ENCODE data around the gene MAGEF1. TPM values are rescaled to one million over a fixed set of nuclear protein-coding genes. Genes with fewer than 3 reads are reported as not detected.

The MAGEF1 gene
- total RNA-seq, 1 donor from 2014 or later: 28.5 TPM

DNA sequence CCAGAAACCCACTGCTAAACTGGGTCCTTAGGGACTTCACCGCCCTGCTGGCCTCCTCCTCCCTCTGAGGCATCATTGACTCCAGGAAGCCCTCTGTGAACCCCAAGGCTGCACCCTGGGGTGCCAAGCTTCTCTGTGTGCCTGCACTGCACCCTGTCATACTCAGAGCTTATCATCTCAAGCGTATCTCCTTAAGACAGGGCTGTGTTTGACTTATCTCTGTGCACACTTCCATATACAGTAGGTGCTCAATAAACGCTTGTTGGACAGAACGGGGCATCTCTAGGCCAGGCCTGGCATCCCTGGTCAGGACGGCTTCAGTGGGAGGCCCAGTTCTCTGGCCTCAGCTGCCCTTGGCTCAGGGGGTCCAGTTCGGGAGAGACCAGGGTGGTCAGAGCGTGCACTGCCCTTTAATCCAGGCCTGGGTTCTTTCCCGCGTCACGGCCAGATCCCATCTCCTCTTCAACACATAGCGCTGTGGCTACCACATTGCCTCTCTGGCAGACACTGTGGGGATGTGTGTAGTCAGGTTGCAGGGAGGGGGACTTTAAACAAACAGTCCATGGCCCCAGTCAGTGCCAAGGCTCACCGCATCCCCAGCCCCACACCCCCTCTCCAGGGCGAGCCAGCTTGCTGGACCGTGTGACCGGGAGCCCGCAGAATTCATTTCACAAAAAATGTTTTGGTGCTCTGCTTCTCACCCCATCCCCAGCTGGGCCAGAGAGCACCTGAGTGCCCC is 33.4 kb downstream of the MAGEF1 start:
- intact Hi-C loops (cut with DNase I): no loop called here
- DNase-seq: no peak
- peak; percentile 42 for ATAC-seq (ENCODE audit: poor library complexity)

DNA sequence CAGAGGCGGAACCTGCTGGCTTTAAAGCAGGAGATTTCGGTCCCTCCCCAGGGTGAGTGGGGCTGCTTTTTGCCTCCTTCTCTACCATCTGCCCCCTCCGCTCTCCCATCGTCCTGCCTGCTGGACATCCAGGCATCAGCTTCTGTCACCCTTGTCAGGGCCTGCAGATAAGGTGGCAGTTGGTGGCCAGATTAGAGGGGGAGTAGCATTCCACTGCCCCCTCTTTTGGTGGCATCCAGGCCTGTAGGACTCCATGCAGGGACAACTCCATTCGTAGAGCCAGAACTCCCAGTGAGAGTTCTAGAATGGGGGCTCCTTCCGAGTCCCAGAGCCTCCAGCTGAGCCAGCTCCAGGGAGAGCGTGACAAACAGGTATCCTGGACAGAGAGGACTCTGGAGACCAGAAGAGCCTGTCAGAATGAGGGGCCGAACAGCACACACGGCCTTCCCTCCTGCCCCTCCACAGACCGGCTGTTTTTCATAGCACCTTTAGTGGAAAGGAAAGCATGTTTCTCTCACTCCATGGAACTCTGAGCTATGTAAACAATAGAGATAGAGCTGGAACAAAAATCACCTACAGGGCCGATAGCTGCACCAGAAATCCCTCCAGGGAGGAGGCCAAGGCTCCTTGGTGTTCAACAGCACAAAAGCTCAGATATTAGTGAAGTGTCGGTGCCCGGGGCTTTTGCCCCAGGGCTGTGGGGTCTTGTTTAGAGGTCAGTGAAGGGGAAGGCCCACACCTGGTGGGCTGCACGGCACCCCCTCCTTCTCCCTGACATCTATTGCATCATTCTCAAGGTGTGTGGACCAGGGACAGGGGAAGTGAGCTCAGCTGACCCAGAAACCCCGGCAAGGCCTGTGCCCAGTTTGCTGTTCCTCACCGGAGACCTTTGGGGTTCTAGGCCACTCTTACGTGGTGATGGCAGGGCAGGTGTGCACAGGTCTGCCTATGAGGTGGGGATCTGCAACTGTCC is 34.2 kb downstream of the MAGEF1 start:
- no peak for ATAC-seq (ENCODE audit: poor library complexity)
- intact Hi-C loops (cut with DNase I): no loop called here
- no peak for DNase-seq

DNA sequence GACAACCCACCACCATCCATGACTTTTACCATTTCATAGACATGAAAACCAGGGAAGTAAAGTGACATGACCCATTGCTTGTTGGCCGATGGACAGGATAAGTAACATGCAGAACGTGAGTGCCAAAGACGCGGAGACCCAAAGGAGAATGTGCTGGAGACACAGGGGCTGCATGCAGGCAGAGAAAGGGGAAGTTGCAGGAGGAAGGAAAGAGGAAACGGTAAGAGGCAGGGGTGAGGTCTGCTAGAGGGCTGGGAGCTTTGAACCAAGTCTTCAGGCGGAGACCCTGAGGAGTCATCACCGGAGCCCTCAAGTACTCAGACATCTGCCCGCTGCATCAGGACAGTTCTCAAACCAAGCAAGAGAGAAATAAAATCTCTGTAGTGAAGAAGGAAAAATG is 34.9 kb downstream of the MAGEF1 start:
- ATAC-seq (ENCODE audit: poor library complexity) (peak; percentile 17), DNase-seq (no peak)

DNA sequence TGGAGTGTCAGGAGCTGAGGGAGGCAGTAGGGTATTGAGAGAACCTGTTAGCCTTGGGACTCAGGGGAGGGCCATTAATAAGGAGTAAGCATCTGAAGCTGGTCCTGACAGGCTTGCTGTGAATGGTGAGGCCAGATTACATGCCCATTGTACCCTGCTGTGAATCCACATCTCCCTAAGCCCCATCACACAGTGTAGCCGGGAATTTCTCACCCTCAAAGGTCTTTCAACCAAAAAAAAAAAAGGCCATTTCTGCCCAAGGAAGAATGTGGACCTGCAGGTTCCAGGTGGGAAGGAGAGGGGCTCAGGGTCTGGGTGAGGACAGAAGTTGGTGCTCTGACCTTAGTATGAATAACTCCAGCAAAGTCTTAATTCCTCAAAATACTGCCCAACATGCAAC is 37.2 kb downstream of the MAGEF1 start:
- ATAC-seq (ENCODE audit: poor library complexity): no peak
- no peak for DNase-seq
- intact Hi-C loops (cut with DNase I): no loop called here

More for the DNA sequence above, 34.9 kb downstream of the MAGEF1 start:
- intact Hi-C loops (cut with DNase I): no loop called here

DNA sequence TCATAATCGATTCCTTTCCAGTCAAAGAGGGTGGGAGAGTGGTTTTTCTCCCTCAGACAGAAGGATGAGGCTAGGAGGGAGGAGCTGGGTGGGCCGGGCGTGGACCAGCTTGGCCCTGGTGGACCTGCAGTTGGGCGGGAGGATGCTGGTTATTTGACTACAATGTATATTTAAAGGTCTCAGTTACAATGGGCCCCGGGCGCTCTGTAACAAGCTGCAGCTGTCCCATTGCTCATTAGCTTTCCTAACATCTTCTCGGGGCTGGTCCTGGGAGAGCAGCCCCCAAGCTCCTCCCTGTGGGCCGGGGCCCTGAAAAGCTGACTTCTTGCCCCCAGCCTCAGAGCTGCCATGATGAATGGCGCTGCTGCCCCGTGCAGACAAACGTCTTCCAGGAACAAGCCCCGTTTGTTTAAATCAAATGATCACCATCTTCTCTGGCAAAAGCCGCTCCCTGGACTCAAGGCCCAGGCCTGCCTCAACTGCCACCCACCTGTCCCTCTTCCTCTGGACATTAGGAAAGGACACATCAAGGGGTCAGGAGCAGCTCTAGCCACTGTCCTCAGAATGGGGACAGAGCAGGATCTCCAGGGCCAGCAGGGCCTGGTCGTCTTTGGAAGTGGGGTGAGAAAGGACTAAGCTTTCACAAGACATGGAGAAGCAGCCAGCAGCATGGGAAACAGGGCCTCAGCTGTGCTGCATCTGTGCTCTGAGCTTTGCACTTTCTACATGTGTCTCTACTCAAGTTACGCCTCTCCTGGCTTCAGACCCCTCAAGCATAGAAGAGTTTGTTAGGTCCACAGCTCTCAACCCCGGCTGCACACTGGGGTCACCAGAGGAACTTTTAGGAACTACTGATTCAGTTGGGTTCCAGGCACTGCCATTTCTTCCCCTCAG is 38.6 kb downstream of the MAGEF1 start:
- DNase-seq (no peak), ATAC-seq (ENCODE audit: poor library complexity) (no peak)
- intact Hi-C loops (cut with DNase I): no loop called here

DNA sequence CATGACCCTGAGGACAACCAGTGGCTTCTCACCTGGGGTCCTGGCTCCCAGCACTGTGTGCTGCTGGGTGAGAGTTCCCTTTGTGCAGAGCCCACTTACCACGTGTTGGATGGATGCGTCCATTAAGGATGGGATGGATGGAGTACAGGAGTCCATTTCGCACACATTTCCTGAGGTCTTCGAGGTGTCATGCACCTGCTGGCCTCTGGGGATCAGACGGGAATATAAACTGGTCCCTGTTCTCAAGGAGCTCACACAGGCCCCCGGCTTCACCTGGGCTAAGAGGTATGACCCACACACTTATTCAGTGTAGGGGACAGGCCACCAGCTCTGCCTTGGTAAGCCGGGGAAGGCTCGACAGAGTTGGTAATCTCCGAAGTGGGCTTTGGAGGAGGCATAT is 39.5 kb downstream of the MAGEF1 start:
- DNase-seq (no peak), ATAC-seq (ENCODE audit: poor library complexity) (no peak)
- intact Hi-C loops (cut with DNase I): no loop called here

DNA sequence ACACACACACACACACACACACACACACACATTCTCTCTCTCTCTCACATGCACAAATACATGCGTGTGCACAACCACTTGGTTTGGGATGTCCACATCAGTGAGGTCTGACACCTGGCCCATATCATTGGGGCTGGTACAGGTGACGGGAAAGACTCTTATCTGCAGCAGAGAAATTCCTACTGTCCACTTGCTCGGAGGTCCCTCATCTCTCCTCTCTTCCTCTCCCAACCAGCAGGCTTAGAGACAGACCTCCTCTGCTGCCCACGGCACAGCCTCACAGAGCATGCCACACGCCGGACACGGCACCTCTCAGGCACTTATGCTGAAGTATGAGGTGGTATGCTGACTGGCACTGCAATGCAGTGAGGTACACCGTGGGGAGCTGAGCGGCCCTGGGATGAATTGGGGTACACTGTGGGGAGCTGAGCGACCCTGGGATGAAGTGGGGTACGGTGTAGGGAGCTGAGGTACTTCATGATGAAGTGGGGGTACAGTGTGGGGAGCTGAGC is 41.7 kb downstream of the MAGEF1 start:
- no peak for ATAC-seq (ENCODE audit: poor library complexity)
- no peak for DNase-seq
- intact Hi-C loops (cut with DNase I): no loop called here

DNA sequence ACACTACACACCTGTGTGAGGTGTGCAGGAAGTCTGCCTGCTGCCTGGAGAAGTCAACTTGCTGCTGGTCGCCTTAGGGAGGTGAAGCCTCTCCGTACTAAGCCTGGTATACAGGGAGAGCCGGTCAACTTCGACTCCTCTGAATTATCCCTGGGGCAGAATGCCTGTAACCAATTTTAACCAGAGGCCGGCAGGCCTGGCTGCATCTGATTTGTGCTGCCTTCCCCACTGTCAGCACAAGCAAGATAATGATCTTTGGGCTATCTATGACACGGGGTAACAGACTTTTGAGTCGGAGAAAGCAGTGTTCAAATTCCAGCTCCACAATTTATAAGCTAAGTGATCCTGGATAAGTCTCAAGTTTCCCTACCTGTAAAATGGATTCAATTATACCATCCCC is 42.3 kb downstream of the MAGEF1 start:
- DNase-seq: no peak
- intact Hi-C loops (cut with DNase I): no loop called here
- no peak for ATAC-seq (ENCODE audit: poor library complexity)

DNA sequence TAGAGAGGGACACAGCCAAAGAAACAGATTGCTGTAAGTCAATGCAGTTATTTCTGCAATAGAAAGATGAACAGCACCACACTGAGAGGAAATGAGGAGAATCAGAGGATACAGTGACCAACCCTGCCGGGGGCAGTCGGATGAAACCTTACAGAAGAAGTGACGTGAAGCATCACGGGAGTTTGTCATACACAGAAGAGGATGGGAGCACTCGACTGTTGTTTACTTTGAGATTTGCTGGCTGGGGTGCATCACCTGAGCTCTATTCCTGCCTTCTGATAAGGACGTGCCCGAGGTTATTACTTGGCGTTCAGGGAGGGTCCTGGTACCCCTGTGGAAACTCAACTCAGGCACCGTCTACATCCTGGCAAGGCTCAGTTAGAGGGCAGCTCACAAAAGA is 45.4 kb downstream of the MAGEF1 start:
- intact Hi-C loops (cut with DNase I): no loop called here
- no peak for ATAC-seq (ENCODE audit: poor library complexity)

DNA sequence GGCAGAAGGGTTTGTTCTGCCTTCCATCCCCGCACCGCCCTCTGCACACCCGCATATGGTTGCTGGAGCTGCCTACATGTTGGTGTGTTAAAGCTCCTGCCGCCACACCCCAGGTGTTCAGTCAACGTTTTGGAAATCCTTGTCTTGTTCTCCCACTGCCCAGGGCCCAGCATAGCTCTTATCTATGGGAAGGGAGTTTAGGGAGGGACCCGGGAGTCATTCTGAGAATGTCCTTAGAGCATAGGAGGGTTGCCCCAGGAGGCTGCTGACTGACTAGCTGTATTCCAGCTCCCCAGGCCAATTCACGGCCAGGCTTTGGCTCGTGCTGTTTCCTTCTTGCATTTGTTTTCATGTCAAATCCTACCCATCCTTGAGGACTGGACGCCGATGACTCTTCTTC is 46.8 kb downstream of the MAGEF1 start:
- ATAC-seq (ENCODE audit: poor library complexity): no peak
- DNase-seq: no peak
- intact Hi-C loops (cut with DNase I): no loop called here

More for the DNA sequence above, 45.4 kb downstream of the MAGEF1 start:
- no peak for DNase-seq

DNA sequence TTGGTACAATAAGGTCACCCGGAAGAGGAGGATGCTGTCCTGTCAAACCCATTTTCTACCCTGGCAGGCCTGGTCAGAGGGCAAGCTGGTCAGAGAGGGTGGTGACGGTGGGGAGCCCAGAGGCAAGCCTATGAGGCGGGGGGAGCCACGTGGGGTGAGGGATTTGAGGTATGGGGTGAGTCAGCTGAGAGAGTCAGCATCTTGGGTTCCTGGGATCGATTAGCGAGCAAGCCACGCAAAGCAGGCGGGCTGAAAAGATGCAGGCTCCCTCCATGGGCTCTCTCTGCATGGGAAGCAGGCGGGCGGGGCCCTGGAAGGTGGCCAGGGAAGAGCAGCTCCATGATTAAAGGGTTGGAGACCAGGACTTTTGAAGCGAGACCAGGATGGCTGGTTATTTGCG is 48.1 kb downstream of the MAGEF1 start:
- DNase-seq (no peak), ATAC-seq (ENCODE audit: poor library complexity) (no peak)
- intact Hi-C loops (cut with DNase I): no loop called here

DNA sequence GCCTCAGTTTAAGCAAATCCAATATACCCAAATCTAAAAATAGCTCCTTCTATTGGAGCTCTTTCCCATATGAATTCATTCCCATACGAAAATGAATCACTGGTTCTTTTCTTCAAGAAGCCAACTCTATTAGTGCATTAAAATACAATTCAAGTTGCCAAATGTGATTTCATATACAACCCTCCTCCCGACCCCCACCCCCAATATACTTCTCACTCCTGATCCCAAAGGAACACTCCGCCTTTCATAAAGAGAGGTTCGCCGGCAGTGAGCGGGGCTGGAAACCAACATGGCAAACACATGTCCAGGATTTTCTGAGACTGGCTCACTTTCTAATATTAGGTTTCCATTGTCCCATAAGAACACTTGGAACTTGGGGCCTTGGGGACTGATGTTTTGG is 48.5 kb downstream of the MAGEF1 start:
- no peak for ATAC-seq (ENCODE audit: poor library complexity)
- intact Hi-C loops (cut with DNase I): no loop called here
- no peak for DNase-seq

DNA sequence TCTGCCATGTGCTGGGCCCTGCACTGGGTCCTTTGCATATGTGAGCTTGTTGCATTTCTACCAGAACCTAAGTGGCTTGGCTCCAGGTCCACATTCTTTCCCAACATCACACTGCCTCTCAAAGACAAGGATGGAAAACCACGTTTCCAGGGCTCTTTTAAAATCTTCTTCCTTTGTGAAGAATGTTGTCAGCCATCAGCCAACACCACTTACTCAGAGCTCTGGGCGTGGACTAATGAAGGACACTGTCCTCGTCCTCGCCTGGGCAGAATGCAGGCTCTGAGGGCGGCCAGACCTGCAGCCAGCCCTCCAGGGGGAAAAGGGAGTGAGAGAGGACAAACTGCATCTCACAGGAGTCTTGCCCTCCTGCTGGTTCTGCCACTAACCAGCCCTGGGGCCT is 49.7 kb downstream of the MAGEF1 start:
- no peak for DNase-seq
- intact Hi-C loops (cut with DNase I): no loop called here

DNA sequence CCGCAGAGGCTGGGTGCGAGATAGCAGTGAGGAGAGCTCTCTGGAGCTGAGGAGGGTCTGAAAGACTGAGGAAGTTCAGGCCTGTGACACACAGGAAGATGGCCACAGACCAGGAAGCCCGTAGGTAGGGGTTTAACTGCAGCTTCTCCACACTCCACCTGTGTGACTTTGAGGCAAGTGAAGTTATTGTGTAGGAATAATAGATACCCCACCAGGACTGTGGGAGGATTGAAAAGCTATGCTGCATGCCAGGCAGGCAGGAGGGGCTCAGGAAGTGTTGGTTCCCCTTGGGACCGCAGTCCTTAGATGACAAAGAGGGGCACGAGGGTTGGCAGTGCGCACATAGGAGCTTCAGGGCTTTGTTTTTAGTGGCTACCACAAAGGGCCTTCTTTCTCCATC is 50.9 kb downstream of the MAGEF1 start:
- intact Hi-C loops (cut with DNase I): no loop called here
- no peak for DNase-seq
- ATAC-seq (ENCODE audit: poor library complexity): no peak

More for the DNA sequence above, 49.7 kb downstream of the MAGEF1 start:
- peak; percentile 54 for ATAC-seq (ENCODE audit: poor library complexity)

Other genes with a start within 250 kb of the MAGEF1 start
- 2.2 TPM for gene EPHB3, start 150.3 kb downstream of the MAGEF1 start, total RNA-seq
- 51.5 TPM for gene VPS8, start 100.1 kb upstream of the MAGEF1 start, total RNA-seq

Measured in Right ventricle myocardium superior (tissue), 1 donor.